GM23248 (cell line): Measurements from ENCODE around the gene MAP3K6.

Experiments
- EZH2 ChIP-seq: fragments of 200-600 bp; sonication (generic); IDR thresholded peaks from 2 replicates; pipeline ENCODE4 v1.6.1; 2018; ENCODE audit warnings: antibody characterized with exemption, mild to moderate bottlenecking; ENCODE audit not compliant: insufficient read depth, poor library complexity, severe bottlenecking
- EZH2phosphoT487 ChIP-seq: fragments of 200-600 bp; sonication (generic); IDR thresholded peaks from 2 replicates; pipeline ENCODE4 v1.6.1; 2018; ENCODE audit warnings: antibody characterized with exemption, moderate library complexity, mild to moderate bottlenecking, low read depth; ENCODE audit not compliant: insufficient read depth

DNA sequence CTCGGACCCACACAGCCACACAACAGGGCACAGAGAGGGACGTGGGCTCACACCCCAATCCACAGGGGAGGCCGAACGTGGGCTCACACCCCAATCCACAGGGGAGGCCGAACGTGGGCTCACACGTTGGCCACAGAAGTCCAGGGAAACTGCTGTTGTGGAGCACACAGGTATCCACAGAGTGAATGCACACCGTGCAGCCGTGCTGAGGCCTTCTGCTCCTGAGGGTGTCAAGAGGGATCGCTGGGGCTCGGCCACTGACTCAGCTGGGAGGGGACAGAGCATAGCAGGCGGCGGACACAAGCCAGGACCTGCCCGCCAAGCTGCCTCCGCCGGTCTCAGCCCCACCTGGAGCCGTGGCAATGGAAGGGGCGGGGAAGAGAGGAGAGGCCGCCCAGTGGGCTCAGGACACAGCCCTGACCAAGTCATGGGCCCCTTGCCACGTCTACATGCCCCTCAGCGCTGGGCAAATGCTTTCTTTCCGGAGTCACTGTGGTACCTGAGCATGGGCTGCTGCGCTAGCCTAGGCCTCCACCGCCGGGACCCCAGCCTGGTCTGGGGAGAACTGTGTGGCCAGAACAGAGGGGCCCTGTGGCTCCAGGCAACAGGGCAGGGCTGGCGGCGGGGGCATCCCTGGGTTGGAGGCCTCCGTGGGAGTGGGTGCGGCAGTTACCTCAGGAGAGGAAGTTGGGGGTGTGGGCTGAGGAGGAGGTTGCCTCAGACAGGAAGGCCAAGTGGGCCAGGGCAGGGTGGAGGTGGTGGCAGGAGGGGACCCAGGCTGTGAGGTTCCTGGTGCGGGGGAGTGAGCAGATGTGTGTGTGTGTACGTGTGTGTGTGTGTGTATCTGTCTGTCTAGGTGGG, 23.8 kb downstream of the MAP3K6 start:
- TF ChIP-seq EZH2phosphoT487 = no peak
- no peak for TF ChIP-seq EZH2
